ENCODE results near the gene CTNNBIP1.

DNA sequence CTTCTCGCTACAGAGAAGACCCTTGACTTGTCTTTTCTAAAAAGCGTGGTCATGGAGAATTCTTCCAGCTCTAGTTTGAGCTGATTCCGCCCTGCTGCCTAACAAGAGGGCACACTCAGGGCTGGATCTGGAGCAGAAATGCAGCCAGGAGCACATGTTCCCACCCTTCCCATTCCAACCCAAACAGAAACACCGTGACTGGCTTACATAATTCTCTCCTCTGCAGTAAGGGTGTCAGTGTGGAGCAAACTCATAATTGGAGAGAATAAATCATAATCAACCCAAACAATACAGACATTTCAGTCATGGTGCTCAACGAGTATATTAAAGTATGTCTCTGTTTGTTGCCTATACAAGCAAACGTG, 34.5 kb downstream of the CTNNBIP1 start:
- TF ChIP-seq, protein P1, sequence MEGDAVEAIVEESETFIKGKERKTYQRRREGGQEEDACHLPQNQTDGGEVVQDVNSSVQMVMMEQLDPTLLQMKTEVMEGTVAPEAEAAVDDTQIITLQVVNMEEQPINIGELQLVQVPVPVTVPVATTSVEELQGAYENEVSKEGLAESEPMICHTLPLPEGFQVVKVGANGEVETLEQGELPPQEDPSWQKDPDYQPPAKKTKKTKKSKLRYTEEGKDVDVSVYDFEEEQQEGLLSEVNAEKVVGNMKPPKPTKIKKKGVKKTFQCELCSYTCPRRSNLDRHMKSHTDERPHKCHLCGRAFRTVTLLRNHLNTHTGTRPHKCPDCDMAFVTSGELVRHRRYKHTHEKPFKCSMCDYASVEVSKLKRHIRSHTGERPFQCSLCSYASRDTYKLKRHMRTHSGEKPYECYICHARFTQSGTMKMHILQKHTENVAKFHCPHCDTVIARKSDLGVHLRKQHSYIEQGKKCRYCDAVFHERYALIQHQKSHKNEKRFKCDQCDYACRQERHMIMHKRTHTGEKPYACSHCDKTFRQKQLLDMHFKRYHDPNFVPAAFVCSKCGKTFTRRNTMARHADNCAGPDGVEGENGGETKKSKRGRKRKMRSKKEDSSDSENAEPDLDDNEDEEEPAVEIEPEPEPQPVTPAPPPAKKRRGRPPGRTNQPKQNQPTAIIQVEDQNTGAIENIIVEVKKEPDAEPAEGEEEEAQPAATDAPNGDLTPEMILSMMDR (conservative IDR thresholded peaks at IDR 0.05) = no peak
- no peak for TF ChIP-seq EZH2 (IDR thresholded peaks at IDR 0.05; ENCODE audit: low read depth)

All from PC-9 (cell line).